ENCODE data around the gene CLEC16A. TPM values are rescaled to one million over a fixed set of nuclear protein-coding genes. Genes with fewer than 3 reads are reported as not detected.
"Not testable (repeated sequence)": the region's sequence is repeated elsewhere in the genome, so short reads cannot be mapped to it uniquely, and the experiment has no call there.

Gene CLEC16A
- total RNA-seq, 4 donors from 2014 or later, result 20.3 to 25.7 (median 25.1) TPM

- Histone ChIP-seq H3K27ac (peak overlapping the region; percentile 29 to 84 (median 64)), H3K4me1 (peaks cover 0 to 53% (median 27%) of the 10 kb centered on the region in 3 donors), H3K27me3 (no peaks in the 10 kb centered on the region), H3K9me3 (no peaks in the 10 kb centered on the region), H3K4me3 (no peak overlapping the region), H3K36me3 (peaks cover 0 to 28% (median 0%) of the 10 kb centered on the region in 3 donors)
- intact Hi-C loops (cut with DNase I), result no loop called here
- TF ChIP-seq CTCF (IDR thresholded peaks at IDR 0.05) (peak in 4 of 6 experiments; percentile 19 to 21 (median 20)), POLR2A (IDR thresholded peaks at IDR 0.05) (no peak)
- DNase-seq, result no peak
- 46 to 65% methylated on average over 6 of the region's 6 CpGs for WGBS, 2 donors
Measured at GRCh38 chr16:11100239-11100750, 155.9 kb downstream of the CLEC16A start.

DNA sequence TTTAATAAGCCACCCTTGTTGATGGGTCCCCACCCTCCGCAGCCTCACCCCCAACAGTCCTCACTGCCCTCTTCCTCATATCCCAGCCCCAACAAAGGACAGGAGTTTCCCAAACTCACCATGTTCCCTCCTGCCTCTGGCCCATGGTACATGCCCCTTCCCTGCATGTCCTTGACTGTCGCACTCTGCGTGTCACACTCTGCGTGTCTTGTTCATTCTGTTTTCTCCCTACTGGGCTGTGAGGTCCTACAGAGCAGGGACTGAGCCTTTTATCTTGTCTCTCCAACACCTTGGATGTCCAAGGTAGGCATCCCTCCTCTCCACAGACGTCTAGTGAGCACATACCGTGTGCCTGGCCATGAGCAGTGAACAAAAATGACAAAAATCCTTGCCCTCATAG lies 156.9 kb downstream of the CLEC16A start:
- WGBS, 2 donors, result 95 to 98% methylated on average over 6 of the region's 6 CpGs
- DNase-seq, result no peak
- no peaks in the 10 kb centered on the region for H3K9me3 ChIP-seq
- no peak overlapping the region for H3K4me3 ChIP-seq
- intact Hi-C loops (cut with DNase I), result no loop called here
- TF ChIP-seq POLR2A (IDR thresholded peaks at IDR 0.05) (no peak), CTCF (IDR thresholded peaks at IDR 0.05) (no peak)
- H3K36me3 ChIP-seq, result peaks cover 0 to 28% (median 0%) of the 10 kb centered on the region in 3 donors
- peak overlapping the region in 3 of 4 donors; percentile 62 to 84 (median 67) for H3K27ac ChIP-seq
- no peaks in the 10 kb centered on the region for H3K27me3 ChIP-seq
- peaks cover 0 to 59% (median 33%) of the 10 kb centered on the region in 3 donors for H3K4me1 ChIP-seq

GRCh38 chr16:11101695-11102522 lies 157.5 kb downstream of the CLEC16A start:
- 75 to 76% methylated on average over 9 of the region's 9 CpGs for WGBS, 2 donors
- no peak for DNase-seq
- H3K4me1 ChIP-seq, result peaks cover 0 to 59% (median 33%) of the 10 kb centered on the region in 3 donors
- TF ChIP-seq POLR2A (IDR thresholded peaks at IDR 0.05) (no peak), CTCF (IDR thresholded peaks at IDR 0.05) (no peak)
- H3K27ac ChIP-seq, result peak overlapping the region in 3 of 4 donors; percentile 58 to 70 (median 67)
- H3K4me3 ChIP-seq, result no peak overlapping the region
- intact Hi-C loops (cut with DNase I), result no loop called here
- peaks cover 0 to 23% (median 0%) of the 10 kb centered on the region in 3 donors for H3K36me3 ChIP-seq
- H3K27me3 ChIP-seq, result no peaks in the 10 kb centered on the region
- H3K9me3 ChIP-seq, result no peaks in the 10 kb centered on the region

DNA sequence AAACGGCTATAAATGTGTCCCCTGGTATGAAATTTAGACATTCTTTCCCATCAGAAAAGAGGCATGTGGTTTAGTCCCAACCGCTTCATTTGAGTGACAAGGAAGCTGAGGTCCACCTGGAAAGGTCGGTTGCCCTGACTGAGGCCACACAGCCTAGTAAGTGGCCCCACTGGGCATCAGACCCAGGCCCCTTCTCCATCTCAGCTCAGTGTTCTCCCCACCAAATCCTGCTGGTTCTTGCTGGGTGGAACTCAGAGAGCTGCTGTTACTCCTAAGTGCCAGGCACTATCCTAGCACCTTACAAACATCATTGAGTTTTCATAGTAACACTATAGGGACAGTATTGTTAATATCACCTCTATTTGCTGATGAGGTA lies 158.1 kb downstream of the CLEC16A start:
- H3K27me3 ChIP-seq, result no peaks in the 10 kb centered on the region
- no peak overlapping the region for H3K4me3 ChIP-seq
- DNase-seq, result no peak
- no peak for TF ChIP-seq POLR2A (IDR thresholded peaks at IDR 0.05)
- TF ChIP-seq CTCF (IDR thresholded peaks at IDR 0.05), result no peak
- peaks cover 0 to 60% (median 33%) of the 10 kb centered on the region in 3 donors for H3K4me1 ChIP-seq
- H3K36me3 ChIP-seq, result peaks cover 0 to 20% (median 0%) of the 10 kb centered on the region in 3 donors
- 50 to 78% methylated on average over 3 of the region's 3 CpGs for WGBS, 2 donors
- H3K27ac ChIP-seq, result peak overlapping the region in 3 of 4 donors; percentile 45 to 70 (median 58)
- no peaks in the 10 kb centered on the region for H3K9me3 ChIP-seq
- intact Hi-C loops (cut with DNase I), result no loop called here

DNA sequence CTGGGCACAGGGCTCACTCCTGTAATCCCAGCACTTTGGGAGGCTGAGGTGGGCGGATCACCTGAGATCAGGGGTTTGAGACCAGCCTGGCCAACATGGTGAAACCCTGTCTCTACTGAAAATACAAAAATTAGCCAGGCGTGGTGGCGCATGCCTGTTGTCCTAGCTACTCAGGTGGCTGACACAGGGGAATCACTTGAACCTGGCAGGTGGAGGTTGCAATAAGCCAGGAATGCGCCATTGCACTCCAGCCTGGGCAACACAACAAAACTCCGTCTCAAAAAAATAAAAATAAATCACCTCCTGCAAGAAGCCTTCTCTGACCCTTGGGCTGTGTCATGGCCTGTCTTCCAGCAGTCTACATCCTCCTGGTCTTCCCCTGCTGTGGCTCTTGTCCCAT lies 158.9 kb downstream of the CLEC16A start:
- 97 to 100% methylated on average over 5 of the region's 5 CpGs for WGBS, 2 donors
- Histone ChIP-seq H3K4me1 (peaks cover 0 to 65% (median 33%) of the 10 kb centered on the region in 3 donors), H3K27ac (peak overlapping the region in 3 of 4 donors; percentile 45 to 70 (median 58)), H3K36me3 (peaks cover 0 to 12% (median 0%) of the 10 kb centered on the region in 3 donors)
- intact Hi-C loops (cut with DNase I); H3K4me3 ChIP-seq; H3K9me3 ChIP-seq; DNase-seq; H3K27me3 ChIP-seq: not testable (repeated sequence)
